Testis (tissue), 2 donors: ENCODE measurements around the gene GRK3.

Source experiments
- POLR2A ChIP-seq: fragments of 450-650 bp; IDR thresholded peaks from one replicate; pipeline ENCODE4 v1.6.1; 2017; ENCODE audit warnings: antibody characterized with exemption, mild to moderate bottlenecking, moderate library complexity
- TF ChIP-seq, protein P1 (sequence below), 3 experiments: fragments of 450-650 bp in 2 of 3; fragments of 200-600 bp in 1 of 3; sonication (generic) in 1 of 3; IDR thresholded peaks; one replicate each; pipeline ENCODE4 v1.5.1; 2016 to 2019; ENCODE audit warnings: antibody characterized with exemption in 3 of 3, mild to moderate bottlenecking in 2 of 3, moderate library complexity in 1 of 3

DNA sequence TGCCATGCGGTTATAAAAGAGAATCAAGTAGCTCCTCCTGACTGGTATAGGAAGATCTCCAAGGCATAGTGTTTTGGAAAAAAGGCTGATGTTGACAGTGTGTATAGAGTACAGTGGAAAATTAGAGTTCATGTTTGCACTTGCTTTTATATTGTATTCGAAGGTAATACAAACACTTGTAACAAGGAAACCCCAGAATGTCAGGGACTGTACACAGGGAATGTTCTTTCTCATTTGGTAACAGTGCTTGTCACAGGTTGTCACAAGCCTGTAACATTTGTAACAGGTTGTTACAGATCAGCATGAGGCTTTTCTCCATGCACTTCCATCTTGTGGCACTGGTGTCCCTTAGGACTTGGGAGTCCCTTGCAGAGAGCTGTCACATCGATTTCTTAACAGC is 64.0 kb downstream of the GRK3 start:
- TF ChIP-seq, protein P1, sequence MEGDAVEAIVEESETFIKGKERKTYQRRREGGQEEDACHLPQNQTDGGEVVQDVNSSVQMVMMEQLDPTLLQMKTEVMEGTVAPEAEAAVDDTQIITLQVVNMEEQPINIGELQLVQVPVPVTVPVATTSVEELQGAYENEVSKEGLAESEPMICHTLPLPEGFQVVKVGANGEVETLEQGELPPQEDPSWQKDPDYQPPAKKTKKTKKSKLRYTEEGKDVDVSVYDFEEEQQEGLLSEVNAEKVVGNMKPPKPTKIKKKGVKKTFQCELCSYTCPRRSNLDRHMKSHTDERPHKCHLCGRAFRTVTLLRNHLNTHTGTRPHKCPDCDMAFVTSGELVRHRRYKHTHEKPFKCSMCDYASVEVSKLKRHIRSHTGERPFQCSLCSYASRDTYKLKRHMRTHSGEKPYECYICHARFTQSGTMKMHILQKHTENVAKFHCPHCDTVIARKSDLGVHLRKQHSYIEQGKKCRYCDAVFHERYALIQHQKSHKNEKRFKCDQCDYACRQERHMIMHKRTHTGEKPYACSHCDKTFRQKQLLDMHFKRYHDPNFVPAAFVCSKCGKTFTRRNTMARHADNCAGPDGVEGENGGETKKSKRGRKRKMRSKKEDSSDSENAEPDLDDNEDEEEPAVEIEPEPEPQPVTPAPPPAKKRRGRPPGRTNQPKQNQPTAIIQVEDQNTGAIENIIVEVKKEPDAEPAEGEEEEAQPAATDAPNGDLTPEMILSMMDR (IDR thresholded peaks at IDR 0.05) = no peak
- TF ChIP-seq POLR2A = no peak
